Testis (tissue), 3 donors: Measurements from ENCODE around the gene CALML6. TPM values are rescaled to one million over a fixed set of nuclear protein-coding genes. Genes with fewer than 3 reads are reported as not detected.

Source experiments
- DNase-seq: peaks from one replicate; pipeline ENCODE4 v3.0.0-alpha.2; 2019
- H3K27ac ChIP-seq, 2 donors: fragments of 200-600 bp; sonication (generic); one replicate each; pipeline ENCODE4 v1.5.1; 2019
- H3K27me3 ChIP-seq: fragments of 200-600 bp; sonication (generic); one replicate; pipeline ENCODE4 v1.5.1; 2019
- H3K36me3 ChIP-seq: fragments of 200-600 bp; sonication (generic); one replicate; pipeline ENCODE4 v1.5.1; 2017; ENCODE audit warnings: low read depth; ENCODE audit errors: missing control alignments
- H3K4me1 ChIP-seq: fragments of 200-600 bp; sonication (generic); one replicate; pipeline ENCODE4 v1.5.1; 2019
- H3K4me3 ChIP-seq, 2 donors: fragments of 200-600 bp; sonication (generic); one replicate each; pipeline ENCODE4 v1.5.1; 2017 to 2019
- H3K9me3 ChIP-seq: fragments of 200-600 bp; sonication (generic); one replicate; pipeline ENCODE4 v1.5.1; 2017
- CTCF ChIP-seq, 3 experiments: fragments of 450-650 bp in 2 of 3; fragments of 200-600 bp in 1 of 3; sonication (generic) in 1 of 3; IDR thresholded peaks; one replicate each; pipeline ENCODE4 v1.5.1; 2016 to 2019; ENCODE audit warnings: antibody characterized with exemption in 3 of 3, mild to moderate bottlenecking in 2 of 3, moderate library complexity in 1 of 3
- POLR2A ChIP-seq: fragments of 450-650 bp; IDR thresholded peaks from one replicate; pipeline ENCODE4 v1.6.1; 2017; ENCODE audit warnings: antibody characterized with exemption, mild to moderate bottlenecking, moderate library complexity
- WGBS, 2 donors: methylation state at CpG; one replicate each; pipeline ENCODE4 v1.1.5; 2018; 5-methylcytosine and 5-hydroxymethylcytosine counted together
- intact Hi-C: fragments of 100-400 bp; cut with DNase I; formaldehyde crosslinking; loops from one replicate; pipeline ENCODE4 v1.15.1; 2023; ENCODE audit warnings: low total_unique reads
- polyA plus RNA-seq: library from polyadenylated mRNA; stranded (reverse); fragments of 350-450 nt; fragmentation: Illumina TruSeq; extraction: RNeasy Lipid Tissue Mini Kit (QIAGEN cat#74804); gene quantifications from one replicate; pipeline ENCODE4 v1.2.3, GENCODE V29; 2014; ENCODE audit warnings: low read depth, low replicate concordance; ENCODE audit not compliant: insufficient read depth
- total RNA-seq, 2 donors: library from RNA; depleted of rRNA; stranded (reverse); fragments of >200 nt; gene quantifications; one replicate each; pipeline ENCODE4 v1.2.3, GENCODE V29; 2016

The CALML6 gene
- total and polyA plus RNA-seq, 3 donors from 2014 or later = 0.96 to 2.1 (median 1.2) TPM

GRCh38 chr1:1873186-1873585 lies 41.9 kb upstream of the CALML6 start:
- TF ChIP-seq CTCF (IDR thresholded peaks at IDR 0.05) (no peak), POLR2A (no peak)
- Histone ChIP-seq H3K9me3 (no peaks in the 10 kb centered on the region), H3K4me3 (no peak overlapping the region), H3K27me3 (no peaks in the 10 kb centered on the region), H3K4me1 (peaks cover 36% of the 10 kb centered on the region), H3K27ac (no peak overlapping the region), H3K36me3 (no peaks in the 10 kb centered on the region)
- intact Hi-C loops = no loop called here
- peak; percentile 67 for DNase-seq
- 65 to 79% methylated on average over 2 of the region's 2 CpGs for WGBS, 2 donors

- H3K27ac ChIP-seq = no peak overlapping the region
- H3K9me3 ChIP-seq = no peaks in the 10 kb centered on the region
- DNase-seq = no peak
- WGBS, 2 donors = 92 to 98% methylated on average over 7 of the region's 7 CpGs
- peaks cover 36% of the 10 kb centered on the region for H3K4me1 ChIP-seq
- no peaks in the 10 kb centered on the region for H3K36me3 ChIP-seq
- H3K4me3 ChIP-seq = no peak overlapping the region
- no peaks in the 10 kb centered on the region for H3K27me3 ChIP-seq
- intact Hi-C loops = no loop called here
- TF ChIP-seq POLR2A (no peak), CTCF (IDR thresholded peaks at IDR 0.05) (no peak)
Observed at GRCh38 chr1:1874901-1875300, 40.2 kb upstream of the CALML6 start.

- Histone ChIP-seq H3K27me3 (no peaks in the 10 kb centered on the region), H3K27ac (peak overlapping the region in 1 of 2 donors; percentile 18), H3K36me3 (no peaks in the 10 kb centered on the region), H3K4me3 (no peak overlapping the region), H3K4me1 (peaks cover 39% of the 10 kb centered on the region), H3K9me3 (no peaks in the 10 kb centered on the region)
- no peak for TF ChIP-seq POLR2A
- no peak for TF ChIP-seq CTCF (IDR thresholded peaks at IDR 0.05)
- 57 to 80% methylated on average over 1 of the region's 1 CpG for WGBS, 2 donors
- intact Hi-C loops = no loop called here
- peak; percentile 57 for DNase-seq
Observed at GRCh38 chr1:1875932-1876331, 39.1 kb upstream of the CALML6 start.

GRCh38 chr1:1876335-1876930 lies 38.6 kb upstream of the CALML6 start:
- H3K4me3 ChIP-seq = no peak overlapping the region
- WGBS, 2 donors = 79 to 82% methylated on average over 11 of the region's 11 CpGs
- H3K36me3 ChIP-seq = no peaks in the 10 kb centered on the region
- no peaks in the 10 kb centered on the region for H3K9me3 ChIP-seq
- TF ChIP-seq POLR2A = no peak
- TF ChIP-seq CTCF (IDR thresholded peaks at IDR 0.05) = no peak
- intact Hi-C loops = no loop called here
- no peaks in the 10 kb centered on the region for H3K27me3 ChIP-seq
- no peak overlapping the region for H3K27ac ChIP-seq
- H3K4me1 ChIP-seq = peaks cover 42% of the 10 kb centered on the region
- no peak for DNase-seq

- H3K4me1 ChIP-seq = peaks cover 43% of the 10 kb centered on the region
- no peak for TF ChIP-seq CTCF (IDR thresholded peaks at IDR 0.05)
- no peak for TF ChIP-seq POLR2A
- WGBS, 2 donors = 79 to 87% methylated on average over 5 of the region's 5 CpGs
- H3K36me3 ChIP-seq = no peaks in the 10 kb centered on the region
- no peak overlapping the region for H3K27ac ChIP-seq
- intact Hi-C loops = no loop called here
- H3K4me3 ChIP-seq = no peak overlapping the region
- H3K9me3 ChIP-seq = no peaks in the 10 kb centered on the region
- no peaks in the 10 kb centered on the region for H3K27me3 ChIP-seq
- no peak for DNase-seq
Observed at GRCh38 chr1:1877865-1878436, 37.1 kb upstream of the CALML6 start.
